ENCODE results near the gene SLC8A1.

SLC8A1 gene

GRCh38 chr2:40395169-40396073 is 56.5 kb downstream of the SLC8A1 start:
- H3K27ac Mint-ChIP-seq = no peak overlapping the region
- no peak overlapping the region for H3K4me3 Mint-ChIP-seq
- no peaks in the 10 kb centered on the region for H3K4me1 Mint-ChIP-seq (ENCODE audit: low read depth)
- H3K27me3 Mint-ChIP-seq = no peaks in the 10 kb centered on the region
- H3K9me3 Mint-ChIP-seq = peaks cover 4% of the 10 kb centered on the region
- H3K36me3 Mint-ChIP-seq (ENCODE audit: low read depth) = no peaks in the 10 kb centered on the region

DNA sequence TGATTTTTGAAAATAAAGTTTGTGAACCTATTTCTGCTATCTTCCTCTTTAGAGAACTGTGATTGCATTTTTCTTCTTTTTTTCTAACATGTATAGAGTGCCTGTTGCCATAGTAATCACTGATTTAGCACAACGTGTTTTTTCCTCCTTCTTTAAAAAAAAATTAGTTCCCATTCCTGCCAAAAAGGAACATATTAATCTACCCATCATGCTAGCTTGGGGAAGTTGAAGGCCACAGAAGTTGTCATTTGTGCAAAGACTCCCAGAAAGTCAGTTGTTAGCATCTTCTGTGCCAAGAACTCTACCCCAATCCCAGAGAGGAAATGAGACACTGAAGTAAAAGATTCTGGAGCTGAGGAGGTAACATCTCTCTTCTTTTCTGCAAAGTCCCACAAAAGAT is 57.3 kb downstream of the SLC8A1 start:
- no peaks in the 10 kb centered on the region for H3K27me3 Mint-ChIP-seq
- no peak overlapping the region for H3K4me3 Mint-ChIP-seq
- no peaks in the 10 kb centered on the region for H3K4me1 Mint-ChIP-seq (ENCODE audit: low read depth)
- no peak overlapping the region for H3K27ac Mint-ChIP-seq
- no peaks in the 10 kb centered on the region for H3K36me3 Mint-ChIP-seq (ENCODE audit: low read depth)
- peaks cover 4% of the 10 kb centered on the region for H3K9me3 Mint-ChIP-seq

- Mint-ChIP-seq H3K27ac (no peak overlapping the region), H3K36me3 (ENCODE audit: low read depth) (no peaks in the 10 kb centered on the region), H3K4me1 (ENCODE audit: low read depth) (no peaks in the 10 kb centered on the region), H3K9me3 (peaks cover 4% of the 10 kb centered on the region), H3K27me3 (no peaks in the 10 kb centered on the region), H3K4me3 (no peak overlapping the region)
These were observed 57.9 kb downstream of the SLC8A1 start for GRCh38 chr2:40394031-40394430.

GRCh38 chr2:40388161-40388560 is 63.7 kb downstream of the SLC8A1 start:
- Mint-ChIP-seq H3K4me1 (ENCODE audit: low read depth) (no peaks in the 10 kb centered on the region), H3K36me3 (ENCODE audit: low read depth) (no peaks in the 10 kb centered on the region), H3K27ac (no peak overlapping the region), H3K27me3 (no peaks in the 10 kb centered on the region), H3K9me3 (no peaks in the 10 kb centered on the region), H3K4me3 (no peak overlapping the region)

DNA sequence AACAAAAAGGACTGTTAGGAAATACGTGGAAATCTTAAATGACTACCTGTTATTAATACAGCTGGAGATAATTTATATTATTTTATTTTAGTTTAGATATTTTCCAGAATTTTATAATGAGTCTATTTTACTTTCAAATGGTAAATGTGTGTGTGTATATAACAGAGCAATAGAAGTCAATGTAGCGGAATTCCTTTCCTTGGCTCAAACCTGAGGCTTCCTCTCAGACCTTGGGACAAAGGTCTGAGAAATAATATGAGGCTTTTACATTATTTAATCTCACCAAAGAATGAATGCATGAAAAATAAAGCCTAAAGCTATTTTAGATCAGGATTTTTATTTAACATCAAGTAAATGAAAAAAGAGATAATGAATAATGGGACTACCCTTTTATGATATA is 65.7 kb downstream of the SLC8A1 start:
- H3K27me3 Mint-ChIP-seq = no peaks in the 10 kb centered on the region
- no peaks in the 10 kb centered on the region for H3K4me1 Mint-ChIP-seq (ENCODE audit: low read depth)
- no peak overlapping the region for H3K27ac Mint-ChIP-seq
- H3K9me3 Mint-ChIP-seq = peaks cover 9% of the 10 kb centered on the region
- no peak overlapping the region for H3K4me3 Mint-ChIP-seq
- H3K36me3 Mint-ChIP-seq (ENCODE audit: low read depth) = peaks cover 3% of the 10 kb centered on the region

GRCh38 chr2:40384714-40385113 is 67.2 kb downstream of the SLC8A1 start:
- H3K27me3 Mint-ChIP-seq = no peaks in the 10 kb centered on the region
- peaks cover 10% of the 10 kb centered on the region for H3K9me3 Mint-ChIP-seq
- no peak overlapping the region for H3K27ac Mint-ChIP-seq
- H3K4me1 Mint-ChIP-seq (ENCODE audit: low read depth) = no peaks in the 10 kb centered on the region
- no peak overlapping the region for H3K4me3 Mint-ChIP-seq
- H3K36me3 Mint-ChIP-seq (ENCODE audit: low read depth) = peaks cover 3% of the 10 kb centered on the region

- H3K4me3 Mint-ChIP-seq = no peak overlapping the region
These were observed 67.7 kb downstream of the SLC8A1 start for GRCh38 chr2:40384233-40384632.

DNA sequence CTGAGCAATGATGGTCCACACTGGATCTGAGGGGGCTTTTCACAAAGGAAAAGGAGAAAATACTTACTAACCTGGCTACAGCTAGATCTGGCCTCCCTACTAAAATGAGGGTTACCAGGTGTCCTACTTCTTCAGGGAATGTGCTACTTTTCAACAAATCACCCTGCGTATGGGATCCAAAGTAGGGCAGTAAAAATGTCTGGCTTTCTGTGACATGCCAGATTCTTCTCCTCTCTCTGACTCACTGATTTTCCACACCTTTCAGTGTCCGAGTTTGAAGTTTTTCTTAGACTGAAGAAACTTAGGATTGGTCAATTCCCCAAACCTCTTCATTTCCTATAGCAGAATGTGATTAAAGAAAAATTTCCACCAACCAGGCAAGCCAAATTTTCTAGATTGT is 71.2 kb downstream of the SLC8A1 start:
- Mint-ChIP-seq H3K4me3 (no peak overlapping the region), H3K4me1 (ENCODE audit: low read depth) (no peaks in the 10 kb centered on the region), H3K27me3 (no peaks in the 10 kb centered on the region), H3K36me3 (ENCODE audit: low read depth) (peaks cover 3% of the 10 kb centered on the region), H3K9me3 (peaks cover 16% of the 10 kb centered on the region), H3K27ac (no peak overlapping the region)

More at GRCh38 chr2:40384233-40384632, 67.7 kb downstream of the SLC8A1 start:
- peaks cover 14% of the 10 kb centered on the region for H3K9me3 Mint-ChIP-seq
- no peaks in the 10 kb centered on the region for H3K4me1 Mint-ChIP-seq (ENCODE audit: low read depth)
- H3K36me3 Mint-ChIP-seq (ENCODE audit: low read depth) = peaks cover 3% of the 10 kb centered on the region
- no peak overlapping the region for H3K27ac Mint-ChIP-seq
- no peaks in the 10 kb centered on the region for H3K27me3 Mint-ChIP-seq

- Mint-ChIP-seq H3K36me3 (ENCODE audit: low read depth) (peaks cover 3% of the 10 kb centered on the region), H3K4me3 (no peak overlapping the region), H3K27ac (no peak overlapping the region), H3K27me3 (no peaks in the 10 kb centered on the region), H3K9me3 (peaks cover 16% of the 10 kb centered on the region), H3K4me1 (ENCODE audit: low read depth) (no peaks in the 10 kb centered on the region)
These were observed 71.8 kb downstream of the SLC8A1 start for GRCh38 chr2:40380041-40380440.

DNA sequence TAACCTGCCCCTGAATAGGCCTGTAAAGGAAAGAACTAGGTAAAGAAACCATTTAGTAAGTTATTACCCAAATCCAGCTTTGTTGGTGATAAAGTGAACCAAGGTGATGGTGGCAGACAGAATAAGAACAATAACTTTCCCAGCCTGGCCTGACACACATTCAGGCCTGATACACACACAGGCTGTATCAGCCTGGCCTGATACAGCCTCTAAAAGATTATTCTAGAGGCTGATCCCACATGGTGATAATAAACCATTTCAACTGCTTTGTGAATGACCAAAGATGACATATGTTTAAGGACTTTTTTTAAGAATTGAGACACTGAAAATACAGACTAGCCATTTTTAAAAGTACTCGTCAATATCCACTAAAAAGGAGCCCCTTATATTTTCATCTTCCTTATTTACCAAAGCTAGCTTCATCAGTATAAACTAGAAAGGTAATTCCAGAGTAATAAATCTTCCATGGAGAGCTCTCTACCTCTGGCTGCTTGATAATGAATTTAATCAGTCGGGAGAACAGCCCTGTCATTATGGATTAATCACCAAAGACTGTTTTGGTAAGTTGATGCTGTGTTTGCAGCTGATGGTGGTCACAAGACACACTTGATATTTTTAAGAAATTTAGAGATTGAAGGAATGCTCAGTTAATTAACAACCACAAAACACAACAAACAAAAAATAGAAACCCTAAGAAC is 77.2 kb downstream of the SLC8A1 start:
- Mint-ChIP-seq H3K9me3 (peaks cover 6% of the 10 kb centered on the region), H3K27me3 (no peaks in the 10 kb centered on the region), H3K4me1 (ENCODE audit: low read depth) (no peaks in the 10 kb centered on the region), H3K27ac (no peak overlapping the region), H3K36me3 (ENCODE audit: low read depth) (no peaks in the 10 kb centered on the region), H3K4me3 (no peak overlapping the region)

- Mint-ChIP-seq H3K36me3 (ENCODE audit: low read depth) (no peaks in the 10 kb centered on the region), H3K27me3 (no peaks in the 10 kb centered on the region), H3K4me1 (ENCODE audit: low read depth) (no peaks in the 10 kb centered on the region), H3K27ac (no peak overlapping the region), H3K4me3 (no peak overlapping the region), H3K9me3 (no peaks in the 10 kb centered on the region)
These were observed 78.8 kb downstream of the SLC8A1 start for GRCh38 chr2:40373111-40373510.

DNA sequence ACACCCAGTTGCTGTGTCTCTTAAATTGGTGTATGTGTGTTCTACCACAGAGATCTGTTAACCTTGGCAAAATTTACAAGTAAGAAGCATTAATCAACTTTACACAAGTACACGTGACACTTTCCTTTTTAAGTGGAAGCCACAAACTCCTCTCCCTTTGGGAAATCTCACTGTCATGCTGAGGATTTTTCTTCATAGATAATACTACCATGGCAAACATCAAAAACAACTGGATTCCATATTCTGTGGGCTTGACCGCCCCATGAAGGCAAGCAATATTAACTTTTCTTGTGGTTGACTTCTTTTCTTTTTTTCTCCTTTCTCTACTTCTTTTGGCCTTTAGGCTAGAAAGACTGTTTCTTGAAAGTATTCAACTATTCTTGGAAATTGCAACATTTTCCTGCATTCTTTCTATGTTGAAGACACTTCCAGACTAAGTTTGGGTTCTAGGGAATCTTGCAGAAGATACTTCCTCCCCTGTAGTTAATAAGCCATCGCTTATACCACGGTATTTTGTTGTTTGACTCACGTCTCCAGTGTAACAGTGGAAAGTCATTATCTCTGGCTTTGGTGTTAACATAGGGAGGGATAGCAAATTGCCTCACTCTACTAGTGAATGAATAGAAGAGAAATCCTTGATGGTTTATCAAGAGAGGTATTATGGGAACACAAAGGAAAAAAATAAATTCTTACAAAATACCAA is 79.5 kb downstream of the SLC8A1 start:
- Mint-ChIP-seq H3K4me3 (no peak overlapping the region), H3K9me3 (no peaks in the 10 kb centered on the region), H3K36me3 (ENCODE audit: low read depth) (no peaks in the 10 kb centered on the region), H3K4me1 (ENCODE audit: low read depth) (no peaks in the 10 kb centered on the region), H3K27me3 (peaks cover 3% of the 10 kb centered on the region), H3K27ac (no peak overlapping the region)

DNA sequence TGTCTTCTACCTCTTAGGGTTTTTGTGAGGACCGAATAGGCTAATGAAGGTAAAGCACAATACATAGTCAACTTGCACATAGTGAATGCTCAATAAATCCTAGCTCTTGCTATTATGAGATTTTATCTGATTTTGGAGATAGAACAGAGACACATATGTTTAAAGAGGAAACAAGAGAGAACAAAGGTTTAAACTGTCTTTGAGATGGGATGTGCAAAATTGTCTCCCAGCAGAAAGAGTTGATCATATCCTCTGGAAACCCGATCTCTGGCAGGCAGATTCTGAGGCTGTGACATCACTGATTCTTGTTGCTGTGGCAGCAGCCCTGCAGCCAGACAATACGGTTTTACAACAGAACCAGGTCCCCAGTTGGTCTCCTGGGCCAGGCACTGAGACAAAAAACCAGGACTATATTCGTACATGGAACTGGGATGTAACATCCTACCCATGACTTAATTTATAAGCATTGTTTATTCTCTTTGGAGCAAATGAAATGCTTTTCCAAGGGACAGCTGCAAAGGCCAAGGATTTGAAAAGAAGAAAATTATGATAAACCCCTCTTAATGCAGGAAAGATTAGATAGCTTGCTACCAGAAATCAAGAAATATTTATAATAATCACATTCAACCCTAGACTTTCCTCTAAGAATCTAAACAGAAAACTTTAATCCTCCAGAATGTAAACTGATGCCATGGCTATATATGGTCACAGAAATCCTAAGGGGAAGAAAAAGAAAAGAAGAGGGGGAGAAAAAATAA is 80.2 kb downstream of the SLC8A1 start:
- no peaks in the 10 kb centered on the region for H3K4me1 Mint-ChIP-seq (ENCODE audit: low read depth)

DNA sequence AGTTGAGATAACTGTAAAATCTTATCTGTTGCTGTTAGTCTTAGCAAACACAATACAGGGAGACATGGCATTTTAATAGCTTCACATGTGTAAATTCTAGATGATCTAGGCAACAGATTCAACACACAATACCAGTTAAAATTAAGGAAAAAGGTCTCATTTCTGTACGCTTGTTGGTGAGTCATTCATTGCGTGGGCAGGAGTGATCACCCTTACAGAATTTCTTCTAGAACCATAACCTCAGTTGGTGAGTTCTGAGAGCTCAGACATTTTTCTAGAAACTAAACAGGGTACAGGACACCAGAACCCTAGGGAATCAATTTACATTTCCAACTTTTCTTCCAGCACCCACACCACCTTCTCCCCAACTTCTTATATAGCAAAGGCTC is 81.9 kb downstream of the SLC8A1 start:
- no peak overlapping the region for H3K4me3 Mint-ChIP-seq

More for the DNA sequence above, 80.2 kb downstream of the SLC8A1 start:
- Mint-ChIP-seq H3K36me3 (ENCODE audit: low read depth) (no peaks in the 10 kb centered on the region), H3K9me3 (no peaks in the 10 kb centered on the region), H3K4me3 (no peak overlapping the region), H3K27ac (no peak overlapping the region), H3K27me3 (peaks cover 3% of the 10 kb centered on the region)

More for the DNA sequence above, 81.9 kb downstream of the SLC8A1 start:
- H3K36me3 Mint-ChIP-seq (ENCODE audit: low read depth) = no peaks in the 10 kb centered on the region
- peaks cover 3% of the 10 kb centered on the region for H3K27me3 Mint-ChIP-seq
- H3K4me1 Mint-ChIP-seq (ENCODE audit: low read depth) = peaks cover under 1% of the 10 kb centered on the region
- H3K27ac Mint-ChIP-seq = no peak overlapping the region
- no peaks in the 10 kb centered on the region for H3K9me3 Mint-ChIP-seq

All from stimulated activated naive CD8-positive, alpha-beta T cell treated with anti-CD3 and anti-CD28 coated beads, Interleukin-15, Interleukin-2, amounts not matched to agents 100 ng/mL and 50 ng/mL, for 24 hours (primary cell).